22Rv1 (cell line): ENCODE measurements around the gene MAGEF1.

Experiments used
- H3K27ac ChIP-seq: fragments of 450-650 bp; 2 replicates; pipeline ENCODE4 v1.5.1; 2017
- CTCF ChIP-seq: fragments of 450-650 bp; IDR thresholded peaks from 2 replicates; pipeline ENCODE4 v1.5.1; 2017; ENCODE audit warnings: mild to moderate bottlenecking
- ZFX ChIP-seq: fragments of 450-650 bp; IDR thresholded peaks from 2 replicates; pipeline ENCODE4 v1.6.1; 2017; ENCODE audit warnings: antibody characterized with exemption, borderline replicate concordance

Gene MAGEF1

GRCh38 chr3:184710870-184711492 lies 883 bp downstream of the MAGEF1 start:
- peak overlapping the region; percentile 91 for H3K27ac ChIP-seq
- TF ChIP-seq ZFX (no peak), CTCF (no peak)

DNA sequence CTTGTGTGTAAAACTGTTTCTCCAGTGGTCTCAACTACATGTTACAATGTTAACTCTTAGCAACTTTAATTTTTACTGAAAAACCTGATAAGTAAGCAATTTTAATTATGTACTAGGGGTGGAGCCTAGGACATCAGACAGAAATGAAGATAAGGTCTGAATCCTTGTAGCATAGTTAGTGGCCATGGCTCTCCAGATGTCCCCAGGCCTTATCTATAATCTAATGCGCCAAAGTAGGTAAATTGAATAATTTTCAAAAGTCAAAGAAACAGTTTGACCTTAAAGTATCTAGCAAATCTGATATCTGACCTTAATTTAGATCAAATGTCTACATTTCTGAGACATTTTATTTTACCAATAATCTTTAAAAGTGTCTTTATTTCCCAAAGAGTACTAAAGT lies 8.2 kb downstream of the MAGEF1 start:
- no peak overlapping the region for H3K27ac ChIP-seq
- TF ChIP-seq ZFX, result no peak
- no peak for TF ChIP-seq CTCF

- H3K27ac ChIP-seq, result no peak overlapping the region
- TF ChIP-seq ZFX, result no peak
These were observed 11.1 kb downstream of the MAGEF1 start for GRCh38 chr3:184700759-184701158.

DNA sequence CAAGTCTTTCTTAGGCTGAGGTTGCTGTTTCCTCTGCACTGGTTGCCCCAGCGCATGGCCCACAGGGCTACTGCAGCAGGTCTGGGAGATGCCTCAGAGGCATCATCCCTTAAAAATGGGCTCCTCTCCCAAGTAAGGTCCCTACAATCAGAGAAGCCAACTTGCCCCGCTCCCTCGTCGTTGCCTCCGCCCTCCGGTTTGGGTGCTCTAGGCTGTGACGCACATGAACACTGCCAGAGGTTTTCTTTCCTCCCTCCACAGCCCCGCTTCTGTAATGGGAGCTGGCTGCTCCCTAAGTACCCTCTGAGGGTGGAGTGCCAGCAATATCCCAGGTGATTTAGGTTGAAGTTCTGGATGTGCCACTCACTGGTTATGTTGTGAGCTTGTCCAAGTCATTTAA lies 14.0 kb downstream of the MAGEF1 start:
- no peak overlapping the region for H3K27ac ChIP-seq
- no peak for TF ChIP-seq ZFX
- no peak for TF ChIP-seq CTCF

- no peak for TF ChIP-seq CTCF
- TF ChIP-seq ZFX, result no peak
- no peak overlapping the region for H3K27ac ChIP-seq
These were observed 15.2 kb downstream of the MAGEF1 start for GRCh38 chr3:184696697-184697096.

- TF ChIP-seq ZFX, result no peak
- no peak for TF ChIP-seq CTCF
These were observed 17.1 kb downstream of the MAGEF1 start for GRCh38 chr3:184694716-184695115.

DNA sequence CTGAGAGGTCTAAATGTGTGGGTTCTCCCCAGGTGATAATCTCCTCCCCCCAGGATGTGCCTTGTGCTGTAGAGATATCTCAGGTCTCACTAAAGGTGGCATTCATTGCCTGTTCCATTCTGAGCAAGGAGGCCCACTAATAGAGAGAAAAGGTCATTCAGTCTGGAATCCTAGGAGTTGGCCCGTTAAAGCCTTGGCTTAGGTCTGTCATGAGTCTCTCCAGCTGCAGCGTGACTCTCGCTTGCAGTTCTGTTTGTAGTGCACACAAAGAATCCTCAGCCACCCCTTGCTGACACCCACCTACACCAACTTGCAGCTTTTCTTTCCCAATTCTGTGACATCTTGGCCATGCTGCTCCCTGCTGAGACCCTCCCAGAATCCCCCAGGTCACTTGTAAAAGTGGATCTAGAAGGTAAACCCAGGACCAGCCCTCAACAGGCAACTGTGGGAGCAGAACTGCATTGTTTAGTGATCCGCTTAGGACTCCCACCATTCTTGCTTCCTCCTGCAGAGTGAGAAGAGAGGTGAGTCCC lies 17.7 kb downstream of the MAGEF1 start:
- TF ChIP-seq CTCF (no peak), ZFX (no peak)
- no peak overlapping the region for H3K27ac ChIP-seq

More at GRCh38 chr3:184694716-184695115, 17.1 kb downstream of the MAGEF1 start:
- no peak overlapping the region for H3K27ac ChIP-seq
